Measurements from ENCODE around the gene CPT1C. TPM values are rescaled to one million over a fixed set of nuclear protein-coding genes. Genes with fewer than 3 reads are reported as not detected.

CPT1C gene
- total RNA-seq, 2 experiments from 2014 or later, result 0.86 to 0.95 TPM

- TF ChIP-seq EZH2phosphoT487 (IDR thresholded peaks at IDR 0.05; ENCODE audit: borderline replicate concordance, low read depth, low read length), result no peak
- TF ChIP-seq, protein P1, sequence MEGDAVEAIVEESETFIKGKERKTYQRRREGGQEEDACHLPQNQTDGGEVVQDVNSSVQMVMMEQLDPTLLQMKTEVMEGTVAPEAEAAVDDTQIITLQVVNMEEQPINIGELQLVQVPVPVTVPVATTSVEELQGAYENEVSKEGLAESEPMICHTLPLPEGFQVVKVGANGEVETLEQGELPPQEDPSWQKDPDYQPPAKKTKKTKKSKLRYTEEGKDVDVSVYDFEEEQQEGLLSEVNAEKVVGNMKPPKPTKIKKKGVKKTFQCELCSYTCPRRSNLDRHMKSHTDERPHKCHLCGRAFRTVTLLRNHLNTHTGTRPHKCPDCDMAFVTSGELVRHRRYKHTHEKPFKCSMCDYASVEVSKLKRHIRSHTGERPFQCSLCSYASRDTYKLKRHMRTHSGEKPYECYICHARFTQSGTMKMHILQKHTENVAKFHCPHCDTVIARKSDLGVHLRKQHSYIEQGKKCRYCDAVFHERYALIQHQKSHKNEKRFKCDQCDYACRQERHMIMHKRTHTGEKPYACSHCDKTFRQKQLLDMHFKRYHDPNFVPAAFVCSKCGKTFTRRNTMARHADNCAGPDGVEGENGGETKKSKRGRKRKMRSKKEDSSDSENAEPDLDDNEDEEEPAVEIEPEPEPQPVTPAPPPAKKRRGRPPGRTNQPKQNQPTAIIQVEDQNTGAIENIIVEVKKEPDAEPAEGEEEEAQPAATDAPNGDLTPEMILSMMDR (conservative IDR thresholded peaks at IDR 0.05; ENCODE audit: low read length), result no peak
- intact Hi-C loops (cut with micrococcal nuclease; ENCODE audit: unreplicated experiment), result no loop called here
- DNase-seq (ENCODE audit: low spot score), result no peak
- no peaks in the 10 kb centered on the region for H3K4me1 ChIP-seq (ENCODE audit: insufficient read depth, low read length, poor library complexity, severe bottlenecking)
- ChIA-PET POLR2A (no interaction called here), CTCF (ENCODE audit: unreplicated experiment) (no interaction called here)
- H4K20me1 ChIP-seq (ENCODE audit: insufficient read depth, low read length), result no peaks in the 10 kb centered on the region
- no TSS peak for BruUV-seq (replicated peaks)
- no peak overlapping the region for H3K4me3 ChIP-seq (ENCODE audit: low read depth, low read length, poor library complexity, severe bottlenecking)
- H2AFZ ChIP-seq (ENCODE audit: low read length), result no peak overlapping the region
- no peaks in the 10 kb centered on the region for H3K9me3 ChIP-seq (ENCODE audit: low read length)
- no peaks in the 10 kb centered on the region for H3K79me2 ChIP-seq (ENCODE audit: insufficient read depth, low read depth, low read length)
- no peak overlapping the region for H3K27ac ChIP-seq (ENCODE audit: low read depth, low read length, poor library complexity, severe bottlenecking)
- H3K9me2 ChIP-seq (ENCODE audit: insufficient read depth, low read length), result no peaks in the 10 kb centered on the region
- no peaks in the 10 kb centered on the region for H3K36me3 ChIP-seq (ENCODE audit: insufficient read depth, low read length)
- H3K4me2 ChIP-seq (ENCODE audit: low read length), result no peak overlapping the region
Measured at GRCh38 chr19:49727217-49728030, 36.5 kb downstream of the CPT1C start.

DNA sequence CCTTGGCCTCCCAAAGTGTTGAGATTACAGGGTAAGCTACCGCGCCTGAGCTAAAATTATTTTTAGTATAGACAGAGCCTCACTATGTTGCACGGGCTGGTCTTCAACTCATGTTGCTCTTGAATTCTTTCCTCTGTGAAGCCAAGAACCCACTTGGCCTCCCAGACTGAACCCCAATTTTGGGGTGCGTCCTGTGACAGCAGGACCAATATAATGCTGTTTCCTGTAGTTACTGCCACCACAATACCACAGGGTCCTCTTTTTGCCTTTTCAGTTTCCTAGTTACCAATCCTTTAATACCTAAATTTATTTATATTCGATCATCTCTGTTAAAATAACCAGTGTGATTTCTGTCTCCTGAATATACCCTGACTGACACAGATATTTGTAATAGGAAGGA is 39.2 kb downstream of the CPT1C start:
- DNase-seq (ENCODE audit: low spot score), result no peak
- ChIA-PET CTCF (ENCODE audit: unreplicated experiment) (no interaction called here), POLR2A (interaction anchor here (0.6 kb wide), 1 partner anchor 92 kb away, joined by 5 read pairs; no protein-coding TSS in a partner anchor)
- no peaks in the 10 kb centered on the region for H3K4me1 ChIP-seq (ENCODE audit: insufficient read depth, low read length, poor library complexity, severe bottlenecking)
- no peak overlapping the region for H3K4me2 ChIP-seq (ENCODE audit: low read length)
- no peaks in the 10 kb centered on the region for H3K79me2 ChIP-seq (ENCODE audit: insufficient read depth, low read depth, low read length)
- no peaks in the 10 kb centered on the region for H4K20me1 ChIP-seq (ENCODE audit: insufficient read depth, low read length)
- TF ChIP-seq EZH2phosphoT487 (IDR thresholded peaks at IDR 0.05; ENCODE audit: borderline replicate concordance, low read depth, low read length), result no peak
- TF ChIP-seq, protein P1 (conservative IDR thresholded peaks at IDR 0.05; ENCODE audit: low read length), result no peak
- no peak overlapping the region for H3K4me3 ChIP-seq (ENCODE audit: low read depth, low read length, poor library complexity, severe bottlenecking)
- no TSS peak for BruUV-seq (replicated peaks)
- intact Hi-C loops (cut with micrococcal nuclease; ENCODE audit: unreplicated experiment), result no loop called here
- H3K36me3 ChIP-seq (ENCODE audit: insufficient read depth, low read length), result no peaks in the 10 kb centered on the region
- no peak overlapping the region for H2AFZ ChIP-seq (ENCODE audit: low read length)
- no peaks in the 10 kb centered on the region for H3K9me2 ChIP-seq (ENCODE audit: insufficient read depth, low read length)
- H3K9me3 ChIP-seq (ENCODE audit: low read length), result no peaks in the 10 kb centered on the region
- no peak overlapping the region for H3K27ac ChIP-seq (ENCODE audit: low read depth, low read length, poor library complexity, severe bottlenecking)

GRCh38 chr19:49738268-49738667 is 47.4 kb downstream of the CPT1C start:
- intact Hi-C loops (cut with micrococcal nuclease; ENCODE audit: unreplicated experiment), result no loop called here
- Histone ChIP-seq H3K9me2 (ENCODE audit: insufficient read depth, low read length) (no peaks in the 10 kb centered on the region), H3K4me3 (ENCODE audit: low read depth, low read length, poor library complexity, severe bottlenecking) (no peak overlapping the region), H3K27ac (ENCODE audit: low read depth, low read length, poor library complexity, severe bottlenecking) (no peak overlapping the region), H3K4me2 (ENCODE audit: low read length) (no peak overlapping the region), H2AFZ (ENCODE audit: low read length) (no peak overlapping the region), H3K4me1 (ENCODE audit: insufficient read depth, low read length, poor library complexity, severe bottlenecking) (no peaks in the 10 kb centered on the region), H3K9me3 (ENCODE audit: low read length) (no peaks in the 10 kb centered on the region), H4K20me1 (ENCODE audit: insufficient read depth, low read length) (no peaks in the 10 kb centered on the region), H3K36me3 (ENCODE audit: insufficient read depth, low read length) (no peaks in the 10 kb centered on the region), H3K79me2 (ENCODE audit: insufficient read depth, low read depth, low read length) (no peaks in the 10 kb centered on the region)
- no TSS peak for BruUV-seq (replicated peaks)
- CTCF ChIA-PET (ENCODE audit: unreplicated experiment), result no interaction called here
- DNase-seq (ENCODE audit: low spot score), result no peak
- no peak for TF ChIP-seq EZH2phosphoT487 (IDR thresholded peaks at IDR 0.05; ENCODE audit: borderline replicate concordance, low read depth, low read length)
- TF ChIP-seq, protein P1 (conservative IDR thresholded peaks at IDR 0.05; ENCODE audit: low read length), result no peak
- POLR2A ChIA-PET, result no interaction called here

Data from OCI-LY7 (cell line).